HFF-Myc (cell line): ENCODE data around the gene ZNF148.
A peak's percentile ranks its signal among the peaks of the same experiment; 100 is the strongest.

Source experiments
- DNase-seq: peaks from one replicate; pipeline ENCODE4 v3.0.0-alpha.2; 2011; ENCODE audit warnings: low read depth; ENCODE audit errors: extremely low read depth
- H3K4me3 ChIP-seq: replicated peaks from 2 replicates; pipeline ENCODE4 v1.5.1; 2011; ENCODE audit warnings: low read depth, mild to moderate bottlenecking, control low read depth, low read length
- CTCF ChIP-seq: IDR thresholded peaks from 2 replicates; pipeline ENCODE4 v1.5.1; 2012; ENCODE audit warnings: mild to moderate bottlenecking, low read depth, low read length, control low read depth; ENCODE audit errors: missing control alignments

Gene ZNF148

GRCh38 chr3:125375950-125376679 lies 990 bp upstream of the ZNF148 start:
- DNase-seq, result no peak
- no peak for TF ChIP-seq CTCF
- peak overlapping the region; percentile 89 for H3K4me3 ChIP-seq

GRCh38 chr3:125374501-125374995 lies 577 bp downstream of the ZNF148 start:
- no peak for DNase-seq
- no peak for TF ChIP-seq CTCF
- peak overlapping the region; percentile 89 for H3K4me3 ChIP-seq

- no peak overlapping the region for H3K4me3 ChIP-seq
- no peak for DNase-seq
- no peak for TF ChIP-seq CTCF
These were observed 7.5 kb downstream of the ZNF148 start for GRCh38 chr3:125367403-125368230.

GRCh38 chr3:125366132-125366531 lies 9.0 kb downstream of the ZNF148 start:
- no peak for TF ChIP-seq CTCF
- no peak for DNase-seq
- no peak overlapping the region for H3K4me3 ChIP-seq

- H3K4me3 ChIP-seq, result no peak overlapping the region
- DNase-seq, result no peak
- no peak for TF ChIP-seq CTCF
These were observed 15.4 kb downstream of the ZNF148 start for GRCh38 chr3:125359700-125360099.

- TF ChIP-seq CTCF, result no peak
- no peak overlapping the region for H3K4me3 ChIP-seq
- no peak for DNase-seq
These were observed 16.2 kb downstream of the ZNF148 start for GRCh38 chr3:125358923-125359322.
